Right lobe of liver (tissue), 6 donors: ENCODE data around the gene TNFSF12. TPM values are rescaled to one million over a fixed set of nuclear protein-coding genes. Genes with fewer than 3 reads are reported as not detected.

Source experiments
- ATAC-seq, 4 donors: fragments of 200-7000 bp; cut with Tn5 transposase; one replicate each; pipeline ENCODE4 v1.9.1; 2020; ENCODE audit warnings: mild to moderate bottlenecking in 4 of 4, moderate library complexity in 4 of 4
- DNase-seq, 3 donors: peaks; one replicate each; pipeline ENCODE4 v3.0.0-alpha.2; 2020
- H3K27ac ChIP-seq, 3 donors: fragments of 200-600 bp; one replicate each; pipeline ENCODE4 v1.8.0; 2022
- H3K27me3 ChIP-seq, 2 donors: fragments of 200-600 bp; one replicate each; pipeline ENCODE4 v1.8.0; 2022
- H3K36me3 ChIP-seq, 4 donors: fragments of 200-600 bp; sonication (generic) in 1 of 4; one replicate each; pipeline versions ENCODE4 v1.5.1 to v1.8.0; 2017 to 2022; ENCODE audit warnings: control low read depth in 1 of 4
- H3K4me1 ChIP-seq, 4 donors: fragments of 200-600 bp; sonication (generic) in 1 of 4; one replicate each; pipeline versions ENCODE4 v1.5.1 to v1.8.0; 2017 to 2022; ENCODE audit warnings: control low read depth in 1 of 4
- H3K4me3 ChIP-seq, 3 donors: fragments of 200-600 bp; one replicate each; pipeline ENCODE4 v1.8.0; 2022
- H3K9me3 ChIP-seq, 4 donors: fragments of 200-600 bp; sonication (generic) in 1 of 4; one replicate each; pipeline versions ENCODE4 v1.5.1 to v1.8.0; 2017 to 2022; ENCODE audit warnings: control low read depth in 1 of 4
- CTCF ChIP-seq, 4 donors: fragments of 200-600 bp in 3 of 4; fragments of 450-650 bp in 1 of 4; IDR thresholded peaks; one replicate each; pipeline versions ENCODE4 v1.5.1 to v1.8.0; 2016 to 2022; ENCODE audit warnings: antibody characterized with exemption in 4 of 4, mild to moderate bottlenecking in 2 of 4
- POLR2A ChIP-seq: fragments of 450-650 bp; IDR thresholded peaks from one replicate; pipeline ENCODE4 v1.6.1; 2017; ENCODE audit warnings: antibody characterized with exemption, mild to moderate bottlenecking
- whole genome bisulfite sequencing: methylation state at CpG from one replicate; pipeline ENCODE4 v1.1.6; 2018; ENCODE audit warnings: low coverage, low lambda C conversion rate; ENCODE audit not compliant: insufficient coverage; ENCODE audit errors: missing lambda C conversion rate; 5-methylcytosine and 5-hydroxymethylcytosine counted together
- intact Hi-C, 2 donors: fragments of 100-400 bp; cut with DNase I; formaldehyde crosslinking; loops; one replicate each; pipeline versions ENCODE4 v1.11.2 to v1.14.1; 2022
- total RNA-seq, 6 experiments: library from RNA; depleted of rRNA in 2 of 6; stranded (reverse); fragments of >200 nt in 2 of 6; fragmentation: NEBNext Ultra II Directional in 3 of 6; extraction: Animal tissue kit (Norgen Biotek cat#: 25700) in 3 of 6; gene quantifications; one replicate each; pipeline versions ENCODE4 v1.1.0 to v1.2.4, GENCODE V29; 2016 to 2023
- donor health status: DM: no; HTN: yes; CAD: no.
- donor health status: DM: no; HTN: no; CAD: no.
- donor health status: DM: no; HTN: no; CAD: no.
- donor health status: DM: no; HTN: yes; CAD: no.
- donor health status: DM: no; HTN: yes; CAD: no.

TNFSF12 gene
- total RNA-seq, 6 experiments from 2014 or later: 6.1 to 14.7 (median 11.4) TPM

GRCh38 chr17:7557775-7558543 is 9.1 kb downstream of the TNFSF12 start:
- ATAC-seq: peak; percentile 64 to 76 (median 67)
- no peaks in the 10 kb centered on the region for H3K9me3 ChIP-seq
- peak overlapping the region; percentile 14 to 41 (median 37) for H3K4me3 ChIP-seq
- 4% methylated on average over 14 of the region's 21 CpGs for WGBS
- peak overlapping the region; percentile 74 to 92 (median 78) for H3K27ac ChIP-seq
- peak; percentile 87 to 93 (median 91) for DNase-seq
- intact Hi-C loops: no loop called here
- H3K27me3 ChIP-seq: no peaks in the 10 kb centered on the region
- no peaks in the 10 kb centered on the region for H3K36me3 ChIP-seq
- TF ChIP-seq CTCF (IDR thresholded peaks at IDR 0.05) (no peak), POLR2A (peak; percentile 74)
- H3K4me1 ChIP-seq: peaks cover 0 to 27% (median 14%) of the 10 kb centered on the region in 4 donors

- Histone ChIP-seq H3K4me1 (peaks cover 0 to 30% (median 15%) of the 10 kb centered on the region in 4 donors), H3K27me3 (no peaks in the 10 kb centered on the region), H3K4me3 (peak within 1 kb of the TSS; percentile 14 to 41 (median 37)), H3K36me3 (no peaks in the 10 kb centered on the region), H3K27ac (peak within 1 kb of the TSS; percentile 74 to 92 (median 78)), H3K9me3 (no peaks in the 10 kb centered on the region)
- DNase-seq: peak in 2 of 3 donors; percentile 55 to 75
- intact Hi-C loops: no loop called here
- ATAC-seq: peak; percentile 10 to 23 (median 22)
- 38% methylated on average over 13 of the region's 16 CpGs for WGBS
- no peak for TF ChIP-seq POLR2A
- TF ChIP-seq CTCF (IDR thresholded peaks at IDR 0.05): no peak
Observed at GRCh38 chr17:7558544-7559319, 9.9 kb downstream of the TNFSF12 start, which contains the start of gene TNFSF13. TNFSF13 (plus strand) TSS chr17:7558750; CDS start chr17:7559040, 290 bp downstream.

GRCh38 chr17:7559320-7560171 is 10.7 kb downstream of the TNFSF12 start:
- Histone ChIP-seq H3K27ac (peak overlapping the region; percentile 74 to 92 (median 78)), H3K36me3 (peaks cover 0 to 3% (median 0%) of the 10 kb centered on the region in 4 donors), H3K4me1 (peaks cover 0 to 30% (median 15%) of the 10 kb centered on the region in 4 donors), H3K9me3 (no peaks in the 10 kb centered on the region), H3K27me3 (no peaks in the 10 kb centered on the region), H3K4me3 (peak overlapping the region; percentile 3 to 41 (median 37))
- DNase-seq (no peak), ATAC-seq (no peak)
- intact Hi-C loops: loop anchor here (5.0 to 10.0 kb wide), 2 partner anchors 45 to 47 kb away; no protein-coding TSS in a partner anchor
- TF ChIP-seq POLR2A (no peak), CTCF (IDR thresholded peaks at IDR 0.05) (no peak)
- 57% methylated on average over 6 of the region's 18 CpGs for WGBS
